Keratinocyte (primary cell): ENCODE results near the gene SLC4A5. TPM values are rescaled to one million over a fixed set of nuclear protein-coding genes. Genes with fewer than 3 reads are reported as not detected.

ENCODE experiments used
- DNase-seq: peaks from one replicate; pipeline ENCODE4 v3.0.0-alpha.2; 2011; ENCODE audit warnings: low read depth, missing footprints, low spot score
- FAIRE-seq: peaks from 2 replicates; lab custom pipeline; 2011; peaks lifted over from hg19 to GRCh38; lab: Jason Lieb, UNC
- H2AFZ ChIP-seq: 2 replicates; pipeline ENCODE4 v1.6.0; 2012; ENCODE audit warnings: low read length, control low read depth, inconsistent platforms; ENCODE audit not compliant: control insufficient read depth
- H3K27ac ChIP-seq: 2 replicates; pipeline ENCODE4 v1.5.1; 2011; ENCODE audit warnings: low read length; ENCODE audit not compliant: control insufficient read depth, insufficient read depth
- H3K27me3 ChIP-seq: 3 replicates; pipeline ENCODE4 v1.6.0; 2011; ENCODE audit warnings: low read length; ENCODE audit not compliant: control insufficient read depth, insufficient read depth; ENCODE audit errors: extremely low read depth
- H3K36me3 ChIP-seq, 2 experiments: 2 replicates in 1 of 2; 3 replicates in 1 of 2; pipeline ENCODE4 v1.5.1; 2011; ENCODE audit warnings: low read length in 2 of 2, mild to moderate bottlenecking in 1 of 2; ENCODE audit not compliant: control insufficient read depth in 2 of 2, insufficient read depth in 2 of 2; ENCODE audit errors: extremely low read depth in 1 of 2
- H3K4me1 ChIP-seq: 3 replicates; pipeline ENCODE4 v1.5.1; 2011; ENCODE audit warnings: low read length; ENCODE audit not compliant: control insufficient read depth, insufficient read depth; ENCODE audit errors: extremely low read depth
- H3K4me2 ChIP-seq: 3 replicates; pipeline ENCODE4 v1.6.0; 2011; ENCODE audit warnings: low read depth, low read length; ENCODE audit not compliant: control insufficient read depth, insufficient read depth; ENCODE audit errors: extremely low read depth
- H3K4me3 ChIP-seq, 3 experiments: fragments of 200-600 bp in 1 of 3; sonication (generic) in 1 of 3; 2 replicates in 2 of 3; 3 replicates in 1 of 3; pipeline ENCODE4 v1.5.1; 2011 to 2016; ENCODE audit warnings: low read length in 3 of 3, mild to moderate bottlenecking in 3 of 3, control low read depth in 2 of 3, inconsistent platforms in 1 of 3, low read depth in 1 of 3, mixed read lengths in 1 of 3, mixed run types in 1 of 3, moderate library complexity in 1 of 3; ENCODE audit not compliant: control insufficient read depth in 2 of 3, insufficient read depth in 2 of 3; ENCODE audit errors: extremely low read depth in 1 of 3
- H3K79me2 ChIP-seq: 2 replicates; pipeline ENCODE4 v1.6.0; 2012; ENCODE audit warnings: low read length; ENCODE audit not compliant: control insufficient read depth, insufficient read depth
- H3K9ac ChIP-seq: 3 replicates; pipeline ENCODE4 v1.6.0; 2011; ENCODE audit warnings: low read length; ENCODE audit not compliant: control insufficient read depth, insufficient read depth; ENCODE audit errors: extremely low read depth
- H3K9me1 ChIP-seq: 3 replicates; pipeline ENCODE4 v1.6.0; 2011; ENCODE audit warnings: low read length; ENCODE audit not compliant: control insufficient read depth, insufficient read depth; ENCODE audit errors: extremely low read depth
- H3K9me3 ChIP-seq: 2 replicates; pipeline ENCODE4 v1.5.1; 2012; ENCODE audit warnings: low read depth, low read length; ENCODE audit not compliant: control insufficient read depth
- H4K20me1 ChIP-seq: 3 replicates; pipeline ENCODE4 v1.6.0; 2011; ENCODE audit warnings: low read length; ENCODE audit not compliant: control insufficient read depth, insufficient read depth; ENCODE audit errors: extremely low read depth
- CTCF ChIP-seq, 3 experiments: IDR thresholded peaks in 1 of 3; conservative IDR thresholded peaks in 1 of 3; optimal IDR thresholded peaks in 1 of 3; 2 replicates in 2 of 3; 3 replicates in 1 of 3; pipeline versions ENCODE3 to v1.5.1; 2011; ENCODE audit warnings: low read length in 3 of 3, mild to moderate bottlenecking in 3 of 3, moderate library complexity in 2 of 3, control low read depth in 1 of 3, inconsistent platforms in 1 of 3; ENCODE audit not compliant: insufficient read depth in 2 of 3; ENCODE audit errors: extremely low read depth in 1 of 3
- EZH2 ChIP-seq: IDR thresholded peaks from one replicate; pipeline ENCODE4 v1.6.1; 2012; ENCODE audit warnings: inconsistent platforms, mild to moderate bottlenecking, low read length, moderate library complexity
- dilution Hi-C: fragments of 300-500 bp; cut with MboI; formaldehyde crosslinking; loops from one replicate; pipeline ENCODE4 v1.7.0; 2020; ENCODE audit warnings: low sequenced_read_pairs; ENCODE audit not compliant: extremely low pct_ligation_motif_present
- polyA plus RNA-seq, 5 experiments: library from polyadenylated mRNA; depleted of rRNA in 3 of 5; stranded (reverse) in 3 of 5; stranded (forward) in 1 of 5; unstranded in 1 of 5; fragments of >200 nt; gene quantifications; 1 replicate in 1 of 5; 2 replicates in 3 of 5; 3 replicates in 1 of 5; pipeline versions ENCODE4 v1.2.1 to v1.2.3, GENCODE V29; 2011 to 2012; ENCODE audit warnings: missing spikeins in 2 of 5, low read depth in 1 of 5, low replicate concordance in 1 of 5

Gene SLC4A5
- polyA plus RNA-seq, 1 donor (not counting 4 experiments of a cell fraction or from before 2014, with no cell fraction given), result 0.22 TPM

- no peak for TF ChIP-seq EZH2
- TF ChIP-seq CTCF (optimal IDR thresholded peaks at IDR 0.05 in 1 of 3, IDR thresholded peaks at IDR 0.05 in 1 of 3, conservative IDR thresholded peaks at IDR 0.05 in 1 of 3; ENCODE audit: extremely low read depth in 1 of 3, insufficient read depth in 2 of 3, low read length in 3 of 3), result no peak
- H3K27ac ChIP-seq, result no peak overlapping the region
- no peak overlapping the region for H2AFZ ChIP-seq
- DNase-seq (no peak), FAIRE-seq (no peak)
- dilution Hi-C loops, result no loop called here
- no peaks in the 10 kb centered on the region for H3K79me2 ChIP-seq
- H3K27me3 ChIP-seq, result peaks cover 4% of the 10 kb centered on the region
- H3K36me3 ChIP-seq, result no peaks in the 10 kb centered on the region
- H3K9ac ChIP-seq, result no peak overlapping the region
- no peak overlapping the region for H3K4me2 ChIP-seq
- no peaks in the 10 kb centered on the region for H3K9me3 ChIP-seq
- H4K20me1 ChIP-seq, result no peaks in the 10 kb centered on the region
- no peaks in the 10 kb centered on the region for H3K9me1 ChIP-seq
- H3K4me3 ChIP-seq, result no peak overlapping the region
- no peaks in the 10 kb centered on the region for H3K4me1 ChIP-seq
These were observed 53.1 kb downstream of the SLC4A5 start for GRCh38 chr2:74290066-74290465.

GRCh38 chr2:74286725-74287124 is 56.5 kb downstream of the SLC4A5 start:
- Histone ChIP-seq H3K36me3 (no peaks in the 10 kb centered on the region), H3K27ac (no peak overlapping the region), H3K27me3 (peaks cover 4% of the 10 kb centered on the region), H3K9me1 (no peaks in the 10 kb centered on the region), H3K4me1 (no peaks in the 10 kb centered on the region), H3K9ac (no peak overlapping the region), H3K4me3 (no peak overlapping the region), H4K20me1 (no peaks in the 10 kb centered on the region), H3K4me2 (no peak overlapping the region), H3K9me3 (no peaks in the 10 kb centered on the region), H3K79me2 (no peaks in the 10 kb centered on the region), H2AFZ (no peak overlapping the region)
- dilution Hi-C loops, result no loop called here
- DNase-seq (no peak), FAIRE-seq (no peak)
- TF ChIP-seq CTCF (optimal IDR thresholded peaks at IDR 0.05 in 1 of 3, IDR thresholded peaks at IDR 0.05 in 1 of 3, conservative IDR thresholded peaks at IDR 0.05 in 1 of 3; ENCODE audit: extremely low read depth in 1 of 3, insufficient read depth in 2 of 3, low read length in 3 of 3) (no peak), EZH2 (no peak)
